GM12878 (cell line): ENCODE results near the gene HVCN1. TPM values are rescaled to one million over a fixed set of nuclear protein-coding genes. Genes with fewer than 3 reads are reported as not detected.

Source experiments
- ATAC-seq: fragments of 200-7000 bp; cut with Tn5 transposase; 3 replicates; pipeline ENCODE4 v1.9.1; 2020; ENCODE audit warnings: mild to moderate bottlenecking, moderate library complexity
- BruUV-seq: library from RNA; stranded (reverse); fragments of 400-500 nt; replicated peaks from 2 replicates; lab custom pipeline; 2021; lab: Mats Ljungman, UMichigan
- CTCF ChIA-PET: fragments of 300-600 bp; sonication (Branson Sonifier 250); formaldehyde crosslinking; extraction: SDS; loops from one replicate; lab custom pipeline; 2021; ENCODE audit warnings: inconsistent platforms; lab: Yijun Ruan, JAX
- POLR2A ChIA-PET: fragments of 350-600 bp; formaldehyde crosslinking; extraction: SDS; loops from one replicate; lab custom pipeline; 2021; ENCODE audit warnings: inconsistent platforms; lab: Charles Lee
- RAD21 ChIA-PET: fragments of 300-600 bp; sonication (Branson Sonifier 250); formaldehyde crosslinking; loops from one replicate; lab custom pipeline; 2023; ENCODE audit warnings: antibody characterized with exemption; ENCODE audit not compliant: unreplicated experiment; lab: Charles Lee
- SMC1A ChIA-PET: fragments of 300-600 bp; sonication (Branson Sonifier 250); formaldehyde crosslinking; loops from one replicate; lab custom pipeline; 2023; ENCODE audit not compliant: unreplicated experiment, uncharacterized antibody; lab: Charles Lee
- DNase-seq: peaks from one replicate; pipeline ENCODE4 v3.0.0-alpha.2; 2011; ENCODE audit warnings: low read depth, low spot score
- FAIRE-seq: peaks from 3 replicates; lab custom pipeline; 2011; peaks lifted over from hg19 to GRCh38; lab: Jason Lieb, UNC
- H2AFZ ChIP-seq: 2 replicates; pipeline ENCODE4 v1.6.0; 2011; ENCODE audit warnings: low read depth, low read length, control low read depth; ENCODE audit not compliant: control insufficient read depth
- H3K27ac ChIP-seq: 2 replicates; pipeline ENCODE4 v1.5.1; 2011; ENCODE audit warnings: control low read depth; ENCODE audit not compliant: control insufficient read depth, insufficient read depth
- H3K27me3 ChIP-seq, 2 experiments: replicated peaks in 1 of 2; 2 replicates each; pipeline versions ENCODE4 v1.6.0 to v1.6.1; 2011; ENCODE audit warnings: low read length in 1 of 2; ENCODE audit not compliant: control insufficient read depth in 2 of 2, insufficient read depth in 2 of 2
- H3K36me3 ChIP-seq, 2 experiments: 2 replicates each; pipeline ENCODE4 v1.5.1; 2011; ENCODE audit warnings: low read length in 1 of 2; ENCODE audit not compliant: control insufficient read depth in 2 of 2, insufficient read depth in 2 of 2
- H3K4me1 ChIP-seq: 2 replicates; pipeline ENCODE4 v1.6.1; 2011; ENCODE audit warnings: mild to moderate bottlenecking, low read length, moderate library complexity, mixed read lengths; ENCODE audit not compliant: control insufficient read depth, insufficient read depth
- H3K4me2 ChIP-seq: 2 replicates; pipeline ENCODE4 v1.6.0; 2011; ENCODE audit warnings: control low read depth; ENCODE audit not compliant: control insufficient read depth, insufficient read depth
- H3K4me3 ChIP-seq: fragments of 200-600 bp; sonication (generic); 2 replicates; pipeline ENCODE4 v1.5.1; 2016
- H3K79me2 ChIP-seq: 2 replicates; pipeline ENCODE4 v1.6.0; 2011; ENCODE audit warnings: low read length; ENCODE audit not compliant: control insufficient read depth, insufficient read depth
- H3K9ac ChIP-seq: 2 replicates; pipeline ENCODE4 v1.8.0; 2011; ENCODE audit warnings: low read length, control low read depth, mixed read lengths; ENCODE audit not compliant: control insufficient read depth, insufficient read depth
- H3K9me3 ChIP-seq: replicated peaks from 3 replicates; pipeline ENCODE4 v1.5.1; 2011; ENCODE audit warnings: mild to moderate bottlenecking, low read length; ENCODE audit not compliant: control insufficient read depth, insufficient read depth
- H4K20me1 ChIP-seq: 2 replicates; pipeline ENCODE4 v1.6.0; 2011; ENCODE audit not compliant: control insufficient read depth, insufficient read depth
- CHD1 ChIP-seq: IDR thresholded peaks from 2 replicates; pipeline ENCODE4 v1.6.1; 2012; ENCODE audit warnings: low read depth, low read length, improper control_type of control experiment
- SPI1 ChIP-seq: IDR thresholded peaks from 2 replicates; pipeline ENCODE4 v1.6.1; 2011; ENCODE audit warnings: low read depth, mild to moderate bottlenecking, low read length, moderate library complexity, borderline replicate concordance; ENCODE audit not compliant: insufficient read depth
- YBX1 ChIP-seq: fragments of 450-650 bp; IDR thresholded peaks from 2 replicates; pipeline ENCODE4 v1.6.1; 2016; ENCODE audit warnings: antibody characterized with exemption
- WGBS: methylation state at CpG from one replicate; pipeline ENCODE4 v1.1.6; 2016; ENCODE audit warnings: low lambda C conversion rate; ENCODE audit not compliant: insufficient replicate concordance, insufficient coverage; ENCODE audit errors: missing lambda C conversion rate; 5-methylcytosine and 5-hydroxymethylcytosine counted together
- in situ Hi-C: fragments of 300-500 bp; cut with MboI; formaldehyde crosslinking; loops from 9 replicates; pipeline ENCODE4 v1.14.3; 2018; ENCODE audit warnings: mixed read lengths
- intact Hi-C: fragments of 100-400 bp; cut with micrococcal nuclease; formaldehyde crosslinking; loops from one replicate; pipeline ENCODE4 v1.14.2; 2022; ENCODE audit not compliant: unreplicated experiment
- polyA plus RNA-seq, 11 experiments: library from polyadenylated mRNA; depleted of rRNA in 4 of 11; unstranded in 6 of 11; stranded (reverse) in 5 of 11; fragments of >200 nt; fragmentation: Nextera tagmentation in 4 of 11; fragmentation: Illumina TruSeq in 1 of 11; extraction: Ambion mirVana in 4 of 11; extraction: Trizol in 1 of 11; gene quantifications; 1 replicate in 1 of 11; 2 replicates in 10 of 11; pipeline versions ENCODE4 v1.2.1 to v1.2.3, GENCODE V29; 2011 to 2016; ENCODE audit warnings: inconsistent platforms in 2 of 11, missing spikeins in 2 of 11, low read depth in 1 of 11
- small RNA-seq: library from RNA; depleted of rRNA; stranded (forward); fragments of <200 nt; gene quantifications from one replicate; pipeline ENCODE3, GENCODE V24; 2014
- total RNA-seq, 4 experiments: library from RNA; depleted of rRNA in 3 of 4; stranded (reverse); fragments of >200 nt in 3 of 4; fragmentation: Illumina TruSeq in 1 of 4; extraction: Trizol in 1 of 4; gene quantifications; 2 replicates each; pipeline versions ENCODE4 v1.2.1 to v1.2.3, GENCODE V29; 2013 to 2021

The HVCN1 gene
- total and polyA plus RNA-seq, 10 of the 15 experiments (the other 5 are each of a cell fraction or from before 2014, with no cell fraction given), result 27.8 to 181 (median 103) TPM

DNA sequence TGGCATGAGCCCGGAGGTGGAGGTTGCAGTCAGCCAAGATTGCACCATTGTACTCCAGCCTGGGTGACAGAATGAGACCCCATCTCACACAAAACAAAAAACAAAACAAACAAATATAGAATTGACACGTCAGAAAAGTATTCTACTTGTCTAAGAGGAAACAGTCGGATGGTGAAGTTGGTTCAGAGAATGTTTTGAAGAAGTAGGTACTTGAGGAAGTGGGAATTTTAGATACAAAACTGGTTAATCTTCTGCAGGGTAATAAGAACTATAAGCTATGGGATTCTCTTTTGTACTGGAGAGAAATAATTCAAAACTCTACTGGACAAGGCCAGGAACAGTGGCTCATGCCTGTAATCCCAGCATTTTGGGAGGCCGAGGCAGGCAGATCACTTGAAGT, 89.6 kb downstream of the HVCN1 start:
- H4K20me1 ChIP-seq, result no peaks in the 10 kb centered on the region
- peaks cover 10% of the 10 kb centered on the region; the same call in 1 of the 2 replicates for H3K4me1 ChIP-seq
- no peaks in the 10 kb centered on the region for H3K9me3 ChIP-seq
- no peaks in the 10 kb centered on the region for H3K36me3 ChIP-seq
- H3K27ac ChIP-seq, result peak overlapping the region; percentile 53
- no peaks in the 10 kb centered on the region for H3K79me2 ChIP-seq
- RAD21 ChIA-PET, result interaction anchor here (0.7 to 7.7 kb wide), 28 partner anchors 8 to 865 kb away, joined by 3 to 180 read pairs (median 10); partner anchors contain the start of genes ARPC3, FAM216A, GPN3 and HVCN1
- H3K9ac ChIP-seq, result no peak overlapping the region
- FAIRE-seq, result no peak
- TF ChIP-seq YBX1 (no peak), CHD1 (no peak), SPI1 (peak; percentile 35; the same call in 1 of the 2 replicates)
- DNase-seq, result no peak
- 24% methylated on average over 4 of the region's 4 CpGs for WGBS
- ATAC-seq, result no peak
- POLR2A ChIA-PET, result interaction anchor here (0.6 to 3.9 kb wide), 4 partner anchors 85 to 149 kb away, joined by 4 to 31 read pairs (median 14); partner anchors contain the start of genes ARPC3, FAM216A and GPN3
- intact Hi-C loops (no loop called here), in situ Hi-C loops (no loop called here)
- CTCF ChIA-PET, result interaction anchor here (0.7 to 17.0 kb wide), 18 partner anchors 8 to 288 kb away, joined by 3 to 462 read pairs (median 36); partner anchors contain the start of genes ARPC3, FAM216A, GPN3 and RAD9B
- H3K27me3 ChIP-seq, result no peaks in the 10 kb centered on the region
- no peak overlapping the region for H3K4me3 ChIP-seq
- no TSS peak for BruUV-seq
- SMC1A ChIA-PET, result interaction anchor here (0.8 to 19.2 kb wide), 29 partner anchors 7 to 500 kb away, joined by 3 to 492 read pairs (median 7); partner anchors contain the start of genes ARPC3, FAM216A, GPN3 and RAD9B
- H2AFZ ChIP-seq, result peak overlapping the region; percentile 45; the same call in 1 of the 2 replicates
- no peak overlapping the region; the same call in 1 of the 2 replicates for H3K4me2 ChIP-seq

Small RNA genes lying within 50 kb of the gene (small RNA-seq; reads per million reads assigned to genes)
- gene RN7SL387P, result not detected

Other genes with a start within 250 kb of the HVCN1 start
Only the 7 nearest of the 10 such genes appear.
- 31.2 and 35.8 TPM in 2 replicates for gene FAM216A, start 220.3 kb downstream of the HVCN1 start, total RNA-seq (2014; rRNA removed)
- gene FAM216A, start 220.3 kb downstream of the HVCN1 start, total RNA-seq (2014; rRNA removed; fragmentation: Illumina TruSeq; extraction: Trizol), result 31.3 and 34.6 TPM in 2 replicates
- 17.5 and 23.7 TPM in 2 replicates for gene FAM216A, start 220.3 kb downstream of the HVCN1 start, total RNA-seq (2021)
- 44.3 and 72.6 TPM in 2 replicates for gene FAM216A, start 220.3 kb downstream of the HVCN1 start, polyA plus RNA-seq (2011; rRNA removed)
- 34.0 and 40.0 TPM in 2 replicates for gene FAM216A, start 220.3 kb downstream of the HVCN1 start, polyA plus RNA-seq (2014; fragmentation: Illumina TruSeq; extraction: Trizol)
- gene FAM216A, start 220.3 kb downstream of the HVCN1 start, polyA plus RNA-seq (2014; fragmentation: Nextera tagmentation; extraction: Ambion mirVana), result 10 to 100 TPM; 15.0 to 36.0 TPM
- 35.2 and 41.3 TPM in 2 replicates for gene FAM216A, start 220.3 kb downstream of the HVCN1 start, polyA plus RNA-seq (2014; rRNA removed)
- 10 to 100 TPM; 47.5 to 48.3 TPM for gene FAM216A, start 220.3 kb downstream of the HVCN1 start, polyA plus RNA-seq (2016; fragmentation: Nextera tagmentation; extraction: Ambion mirVana)
- gene VPS29, start 187.0 kb downstream of the HVCN1 start, total RNA-seq (2014; rRNA removed), result 65.3 and 82.1 TPM in 2 replicates
- gene VPS29, start 187.0 kb downstream of the HVCN1 start, total RNA-seq (2014; rRNA removed; fragmentation: Illumina TruSeq; extraction: Trizol), result 105 and 109 TPM in 2 replicates
- gene VPS29, start 187.0 kb downstream of the HVCN1 start, total RNA-seq (2021), result 78.8 and 79.4 TPM in 2 replicates
- 203 and 283 TPM in 2 replicates for gene VPS29, start 187.0 kb downstream of the HVCN1 start, polyA plus RNA-seq (2011; rRNA removed)
- 178 and 317 TPM in 2 replicates for gene VPS29, start 187.0 kb downstream of the HVCN1 start, polyA plus RNA-seq (2014; fragmentation: Illumina TruSeq; extraction: Trizol)
- 100 to 1,000 TPM; 290 to 405 TPM for gene VPS29, start 187.0 kb downstream of the HVCN1 start, polyA plus RNA-seq (2014; fragmentation: Nextera tagmentation; extraction: Ambion mirVana)
- gene VPS29, start 187.0 kb downstream of the HVCN1 start, polyA plus RNA-seq (2014; rRNA removed), result 153 and 210 TPM in 2 replicates
- gene VPS29, start 187.0 kb downstream of the HVCN1 start, polyA plus RNA-seq (2016; fragmentation: Nextera tagmentation; extraction: Ambion mirVana), result 100 to 1,000 TPM; 251 to 261 TPM
- 0.87 and 1.1 TPM in 2 replicates for gene RAD9B, start 186.8 kb downstream of the HVCN1 start, total RNA-seq (2014; rRNA removed)
- 1.1 TPM in 2 replicates for gene RAD9B, start 186.8 kb downstream of the HVCN1 start, total RNA-seq (2014; rRNA removed; fragmentation: Illumina TruSeq; extraction: Trizol)
- 0.88 and 2.0 TPM in 2 replicates for gene RAD9B, start 186.8 kb downstream of the HVCN1 start, total RNA-seq (2021)
- 1.7 and 4.0 TPM in 2 replicates for gene RAD9B, start 186.8 kb downstream of the HVCN1 start, polyA plus RNA-seq (2011; rRNA removed)
- gene RAD9B, start 186.8 kb downstream of the HVCN1 start, polyA plus RNA-seq (2014; fragmentation: Illumina TruSeq; extraction: Trizol), result 1.4 and 1.9 TPM in 2 replicates
- 1 to 10 TPM; 1.2 to 2.0 TPM for gene RAD9B, start 186.8 kb downstream of the HVCN1 start, polyA plus RNA-seq (2014; fragmentation: Nextera tagmentation; extraction: Ambion mirVana)
- 1.4 and 1.7 TPM in 2 replicates for gene RAD9B, start 186.8 kb downstream of the HVCN1 start, polyA plus RNA-seq (2014; rRNA removed)
- gene RAD9B, start 186.8 kb downstream of the HVCN1 start, polyA plus RNA-seq (2016; fragmentation: Nextera tagmentation; extraction: Ambion mirVana), result 1 to 10 TPM in 1 of 2 experiments, under 1 TPM in 1; 0.54 to 1.3 TPM
- gene PPTC7, start 105.8 kb downstream of the HVCN1 start, total RNA-seq (2014; rRNA removed), result 8.3 and 9.1 TPM in 2 replicates
- 13.4 and 13.9 TPM in 2 replicates for gene PPTC7, start 105.8 kb downstream of the HVCN1 start, total RNA-seq (2014; rRNA removed; fragmentation: Illumina TruSeq; extraction: Trizol)
- gene PPTC7, start 105.8 kb downstream of the HVCN1 start, total RNA-seq (2021), result 31.0 and 31.4 TPM in 2 replicates
- 69.6 and 89.2 TPM in 2 replicates for gene PPTC7, start 105.8 kb downstream of the HVCN1 start, polyA plus RNA-seq (2011; rRNA removed)
- 29.8 and 37.9 TPM in 2 replicates for gene PPTC7, start 105.8 kb downstream of the HVCN1 start, polyA plus RNA-seq (2014; fragmentation: Illumina TruSeq; extraction: Trizol)
- 1 to 10 TPM; 5.0 to 8.9 TPM for gene PPTC7, start 105.8 kb downstream of the HVCN1 start, polyA plus RNA-seq (2014; fragmentation: Nextera tagmentation; extraction: Ambion mirVana)
- 24.8 and 25.9 TPM in 2 replicates for gene PPTC7, start 105.8 kb downstream of the HVCN1 start, polyA plus RNA-seq (2014; rRNA removed)
- 10 to 100 TPM in 1 of 2 experiments, 1 to 10 TPM in 1; 4.0 to 11.3 TPM for gene PPTC7, start 105.8 kb downstream of the HVCN1 start, polyA plus RNA-seq (2016; fragmentation: Nextera tagmentation; extraction: Ambion mirVana)
- 15.3 and 15.6 TPM in 2 replicates for gene TCTN1, start 75.0 kb downstream of the HVCN1 start, total RNA-seq (2014; rRNA removed)
- 15.3 and 16.6 TPM in 2 replicates for gene TCTN1, start 75.0 kb downstream of the HVCN1 start, total RNA-seq (2014; rRNA removed; fragmentation: Illumina TruSeq; extraction: Trizol)
- gene TCTN1, start 75.0 kb downstream of the HVCN1 start, total RNA-seq (2021), result 11.5 and 13.8 TPM in 2 replicates
- 16.7 and 18.6 TPM in 2 replicates for gene TCTN1, start 75.0 kb downstream of the HVCN1 start, polyA plus RNA-seq (2011; rRNA removed)
- gene TCTN1, start 75.0 kb downstream of the HVCN1 start, polyA plus RNA-seq (2014; fragmentation: Illumina TruSeq; extraction: Trizol), result 12.9 and 21.2 TPM in 2 replicates
- 10 to 100 TPM in 1 of 2 experiments, 1 to 10 TPM in 1; 8.8 to 10.2 TPM for gene TCTN1, start 75.0 kb downstream of the HVCN1 start, polyA plus RNA-seq (2014; fragmentation: Nextera tagmentation; extraction: Ambion mirVana)
- gene TCTN1, start 75.0 kb downstream of the HVCN1 start, polyA plus RNA-seq (2014; rRNA removed), result 15.4 and 20.3 TPM in 2 replicates
- 10 to 100 TPM; 16.7 to 23.5 TPM for gene TCTN1, start 75.0 kb downstream of the HVCN1 start, polyA plus RNA-seq (2016; fragmentation: Nextera tagmentation; extraction: Ambion mirVana)
- gene PPP1CC, start 53.8 kb upstream of the HVCN1 start, total RNA-seq (2014; rRNA removed), result 169 and 200 TPM in 2 replicates
- gene PPP1CC, start 53.8 kb upstream of the HVCN1 start, total RNA-seq (2014; rRNA removed; fragmentation: Illumina TruSeq; extraction: Trizol), result 174 and 184 TPM in 2 replicates
- 179 and 191 TPM in 2 replicates for gene PPP1CC, start 53.8 kb upstream of the HVCN1 start, total RNA-seq (2021)
- 279 and 423 TPM in 2 replicates for gene PPP1CC, start 53.8 kb upstream of the HVCN1 start, polyA plus RNA-seq (2011; rRNA removed)
- 237 and 312 TPM in 2 replicates for gene PPP1CC, start 53.8 kb upstream of the HVCN1 start, polyA plus RNA-seq (2014; fragmentation: Illumina TruSeq; extraction: Trizol)
- 100 to 1,000 TPM in 1 of 2 experiments, 10 to 100 TPM in 1; 64.4 to 111 TPM for gene PPP1CC, start 53.8 kb upstream of the HVCN1 start, polyA plus RNA-seq (2014; fragmentation: Nextera tagmentation; extraction: Ambion mirVana)
- gene PPP1CC, start 53.8 kb upstream of the HVCN1 start, polyA plus RNA-seq (2014; rRNA removed), result 124 and 145 TPM in 2 replicates
- 100 to 1,000 TPM; 116 to 123 TPM for gene PPP1CC, start 53.8 kb upstream of the HVCN1 start, polyA plus RNA-seq (2016; fragmentation: Nextera tagmentation; extraction: Ambion mirVana)
- gene CCDC63, start 157.9 kb upstream of the HVCN1 start, total RNA-seq (2014; rRNA removed), result not detected in 2 replicates
- gene CCDC63, start 157.9 kb upstream of the HVCN1 start, total RNA-seq (2014; rRNA removed; fragmentation: Illumina TruSeq; extraction: Trizol), result not detected in 2 replicates
- not detected in 2 replicates for gene CCDC63, start 157.9 kb upstream of the HVCN1 start, total RNA-seq (2021)
- not detected in 2 replicates for gene CCDC63, start 157.9 kb upstream of the HVCN1 start, polyA plus RNA-seq (2011; rRNA removed)
- not detected in 2 replicates for gene CCDC63, start 157.9 kb upstream of the HVCN1 start, polyA plus RNA-seq (2014; fragmentation: Illumina TruSeq; extraction: Trizol)
- not detected for gene CCDC63, start 157.9 kb upstream of the HVCN1 start, polyA plus RNA-seq (2014; fragmentation: Nextera tagmentation; extraction: Ambion mirVana)
- not detected in 2 replicates for gene CCDC63, start 157.9 kb upstream of the HVCN1 start, polyA plus RNA-seq (2014; rRNA removed)
- not detected for gene CCDC63, start 157.9 kb upstream of the HVCN1 start, polyA plus RNA-seq (2016; fragmentation: Nextera tagmentation; extraction: Ambion mirVana)